Measurements from ENCODE around the gene CALD1.

Gene CALD1

GRCh38 chr7:134870781-134871180 lies 91.3 kb downstream of the CALD1 start:
- TF ChIP-seq CTCF (IDR thresholded peaks at IDR 0.05): no peak
- peaks cover 11% of the 10 kb centered on the region for H3K27me3 ChIP-seq
- no peak overlapping the region for H3K4me3 ChIP-seq (ENCODE audit: low read depth in 1 of 2, low read length in 1 of 2)
- no peaks in the 10 kb centered on the region for H3K4me1 ChIP-seq (ENCODE audit: control insufficient read depth in 1 of 2, insufficient read depth in 1 of 2, low read depth in 1 of 2, low read length in 1 of 2)
- no peak overlapping the region for H3K27ac ChIP-seq
- H3K36me3 ChIP-seq: no peaks in the 10 kb centered on the region
- no peaks in the 10 kb centered on the region for H3K9me3 ChIP-seq

GRCh38 chr7:134873253-134873652 lies 93.8 kb downstream of the CALD1 start:
- no peaks in the 10 kb centered on the region for H3K9me3 ChIP-seq
- no peaks in the 10 kb centered on the region for H3K4me1 ChIP-seq (ENCODE audit: control insufficient read depth in 1 of 2, insufficient read depth in 1 of 2, low read depth in 1 of 2, low read length in 1 of 2)
- TF ChIP-seq CTCF (IDR thresholded peaks at IDR 0.05): no peak
- H3K27me3 ChIP-seq: peaks cover 11% of the 10 kb centered on the region
- no peak overlapping the region for H3K4me3 ChIP-seq (ENCODE audit: low read depth in 1 of 2, low read length in 1 of 2)
- no peaks in the 10 kb centered on the region for H3K36me3 ChIP-seq
- no peak overlapping the region for H3K27ac ChIP-seq

GRCh38 chr7:134874407-134874806 lies 95.0 kb downstream of the CALD1 start:
- TF ChIP-seq CTCF (IDR thresholded peaks at IDR 0.05): no peak
- Histone ChIP-seq H3K27ac (no peak overlapping the region), H3K36me3 (no peaks in the 10 kb centered on the region), H3K4me3 (ENCODE audit: low read depth in 1 of 2, low read length in 1 of 2) (no peak overlapping the region), H3K27me3 (peaks cover 11% of the 10 kb centered on the region), H3K9me3 (no peaks in the 10 kb centered on the region), H3K4me1 (ENCODE audit: control insufficient read depth in 1 of 2, insufficient read depth in 1 of 2, low read depth in 1 of 2, low read length in 1 of 2) (no peaks in the 10 kb centered on the region)

GRCh38 chr7:134875867-134876266 lies 96.4 kb downstream of the CALD1 start:
- no peaks in the 10 kb centered on the region for H3K36me3 ChIP-seq
- no peaks in the 10 kb centered on the region for H3K4me1 ChIP-seq (ENCODE audit: control insufficient read depth in 1 of 2, insufficient read depth in 1 of 2, low read depth in 1 of 2, low read length in 1 of 2)
- H3K9me3 ChIP-seq: no peaks in the 10 kb centered on the region
- peaks cover 11% of the 10 kb centered on the region for H3K27me3 ChIP-seq
- no peak overlapping the region for H3K27ac ChIP-seq
- no peak overlapping the region for H3K4me3 ChIP-seq (ENCODE audit: low read depth in 1 of 2, low read length in 1 of 2)
- TF ChIP-seq CTCF (IDR thresholded peaks at IDR 0.05): no peak

- Histone ChIP-seq H3K36me3 (no peaks in the 10 kb centered on the region), H3K9me3 (no peaks in the 10 kb centered on the region), H3K27me3 (no peaks in the 10 kb centered on the region), H3K4me3 (ENCODE audit: low read depth in 1 of 2, low read length in 1 of 2) (no peak overlapping the region), H3K4me1 (ENCODE audit: control insufficient read depth in 1 of 2, insufficient read depth in 1 of 2, low read depth in 1 of 2, low read length in 1 of 2) (no peaks in the 10 kb centered on the region), H3K27ac (no peak overlapping the region)
- TF ChIP-seq CTCF (IDR thresholded peaks at IDR 0.05): no peak
These were observed 99.4 kb downstream of the CALD1 start for GRCh38 chr7:134878746-134879357.

All from neutrophil (primary cell).